Measurements from ENCODE around the gene PARD3B. TPM values are rescaled to one million over a fixed set of nuclear protein-coding genes. Genes with fewer than 3 reads are reported as not detected.

The PARD3B gene
- total RNA-seq, 1 donor from 2014 or later: not detected

- ChIA-PET POLR2A (no interaction called here), CTCF (no interaction called here)
- TF ChIP-seq CTCF (IDR thresholded peaks at IDR 0.05): no peak
- no peak overlapping the region for H3K4me3 Mint-ChIP-seq
- no peak overlapping the region for H3K27ac Mint-ChIP-seq
- peaks cover 10% of the 10 kb centered on the region for H3K4me1 Mint-ChIP-seq
- peaks cover 25% of the 10 kb centered on the region for H3K27me3 Mint-ChIP-seq
- ATAC-seq (ENCODE audit: low read depth) (no peak), DNase-seq (no peak)
- H3K9me3 Mint-ChIP-seq: no peaks in the 10 kb centered on the region
- intact Hi-C loops (cut with micrococcal nuclease): no loop called here
- H3K36me3 Mint-ChIP-seq (ENCODE audit: low read depth): no peaks in the 10 kb centered on the region
Observed at GRCh38 chr2:204541637-204542036, 3.6 kb upstream of the PARD3B start.

- POLR2A ChIA-PET: no interaction called here
- H3K36me3 Mint-ChIP-seq (ENCODE audit: low read depth): no peaks in the 10 kb centered on the region
- DNase-seq: no peak
Observed at GRCh38 chr2:204542982-204543608, 2.2 kb upstream of the PARD3B start.

GRCh38 chr2:204545861-204546735, 823 bp downstream of the PARD3B start:
- H3K4me1 Mint-ChIP-seq: peaks cover 10% of the 10 kb centered on the region
- ATAC-seq (ENCODE audit: low read depth) (no peak), DNase-seq (no peak)
- ChIA-PET CTCF (no interaction called here), POLR2A (no interaction called here)
- TF ChIP-seq CTCF (IDR thresholded peaks at IDR 0.05): no peak
- H3K9me3 Mint-ChIP-seq: no peaks in the 10 kb centered on the region
- intact Hi-C loops (cut with micrococcal nuclease): no loop called here
- H3K27ac Mint-ChIP-seq: no peak overlapping the region
- peaks cover 31% of the 10 kb centered on the region for H3K27me3 Mint-ChIP-seq
- H3K4me3 Mint-ChIP-seq: peak overlapping the region; percentile 62
- no peaks in the 10 kb centered on the region for H3K36me3 Mint-ChIP-seq (ENCODE audit: low read depth)

More at GRCh38 chr2:204542982-204543608, 2.2 kb upstream of the PARD3B start:
- intact Hi-C loops (cut with micrococcal nuclease): no loop called here
- ATAC-seq (ENCODE audit: low read depth): no peak
- no peaks in the 10 kb centered on the region for H3K9me3 Mint-ChIP-seq
- no peak for TF ChIP-seq CTCF (IDR thresholded peaks at IDR 0.05)
- H3K4me3 Mint-ChIP-seq: no peak overlapping the region
- peaks cover 28% of the 10 kb centered on the region for H3K27me3 Mint-ChIP-seq
- H3K27ac Mint-ChIP-seq: no peak overlapping the region
- H3K4me1 Mint-ChIP-seq: peaks cover 10% of the 10 kb centered on the region
- CTCF ChIA-PET: no interaction called here

- ChIA-PET CTCF (no interaction called here), POLR2A (no interaction called here)
- TF ChIP-seq CTCF (IDR thresholded peaks at IDR 0.05): no peak
- intact Hi-C loops (cut with micrococcal nuclease): no loop called here
- no peak overlapping the region for H3K4me3 Mint-ChIP-seq
- peaks cover 12% of the 10 kb centered on the region for H3K27me3 Mint-ChIP-seq
- H3K4me1 Mint-ChIP-seq: peaks cover 2% of the 10 kb centered on the region
- H3K36me3 Mint-ChIP-seq (ENCODE audit: low read depth): no peaks in the 10 kb centered on the region
- no peak overlapping the region for H3K27ac Mint-ChIP-seq
- H3K9me3 Mint-ChIP-seq: no peaks in the 10 kb centered on the region
- no peak for DNase-seq
- ATAC-seq (ENCODE audit: low read depth): no peak
Observed at GRCh38 chr2:204550751-204551511, 5.7 kb downstream of the PARD3B start.

DNA sequence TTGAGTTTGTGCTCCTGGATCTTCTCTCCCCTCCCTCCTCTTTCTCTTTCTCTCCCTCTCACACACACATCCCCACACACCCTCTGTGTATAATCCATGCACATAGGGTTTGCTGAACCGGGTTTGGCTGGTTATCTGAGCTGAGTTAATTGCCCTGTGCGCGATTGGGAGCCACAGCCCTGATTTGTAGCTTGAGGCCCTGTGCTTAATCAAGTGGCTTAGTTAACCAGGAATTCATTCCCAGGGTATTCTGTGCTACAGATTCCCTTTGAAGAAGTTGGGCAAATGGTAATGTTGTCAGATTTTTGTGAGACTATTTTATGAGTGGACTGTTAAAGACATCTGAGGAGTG, 6.2 kb downstream of the PARD3B start:
- no peak for TF ChIP-seq CTCF (IDR thresholded peaks at IDR 0.05)
- H3K4me1 Mint-ChIP-seq: no peaks in the 10 kb centered on the region
- POLR2A ChIA-PET: no interaction called here
- H3K27me3 Mint-ChIP-seq: peaks cover 7% of the 10 kb centered on the region
- H3K27ac Mint-ChIP-seq: no peak overlapping the region
- DNase-seq (no peak), ATAC-seq (ENCODE audit: low read depth) (no peak)
- CTCF ChIA-PET: no interaction called here
- no peaks in the 10 kb centered on the region for H3K9me3 Mint-ChIP-seq
- no peaks in the 10 kb centered on the region for H3K36me3 Mint-ChIP-seq (ENCODE audit: low read depth)
- no peak overlapping the region for H3K4me3 Mint-ChIP-seq
- intact Hi-C loops (cut with micrococcal nuclease): no loop called here

All from activated B cell treated with CpG ODN at 0.5 μM for 24 hours (primary cell).